ENCODE results near the gene PCDHGA8.
"Not testable (repeated sequence)": the region's sequence is repeated elsewhere in the genome, so short reads cannot be mapped to it uniquely, and the experiment has no call there.

Gene PCDHGA8

DNA sequence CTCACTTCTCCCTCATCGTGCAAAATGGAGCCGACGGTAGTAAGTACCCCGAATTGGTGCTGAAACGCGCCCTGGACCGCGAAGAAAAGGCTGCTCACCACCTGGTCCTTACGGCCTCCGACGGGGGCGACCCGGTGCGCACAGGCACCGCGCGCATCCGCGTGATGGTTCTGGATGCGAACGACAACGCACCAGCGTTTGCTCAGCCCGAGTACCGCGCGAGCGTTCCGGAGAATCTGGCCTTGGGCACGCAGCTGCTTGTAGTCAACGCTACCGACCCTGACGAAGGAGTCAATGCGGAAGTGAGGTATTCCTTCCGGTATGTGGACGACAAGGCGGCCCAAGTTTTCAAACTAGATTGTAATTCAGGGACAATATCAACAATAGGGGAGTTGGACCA, 38.9 kb downstream of the PCDHGA8 start:
- Histone ChIP-seq H3F3A (ENCODE audit: insufficient read depth, low read length) (no peaks in the 10 kb centered on the region), H3K4me2 (ENCODE audit: low read length) (peak overlapping the region; percentile 90), H3K27ac (ENCODE audit: low read depth, low read length, poor library complexity, severe bottlenecking) (no peak overlapping the region), H3K27me3 (ENCODE audit: insufficient read depth, low read length) (no peaks in the 10 kb centered on the region), H2AFZ (ENCODE audit: low read length) (no peak overlapping the region), H3K9me3 (ENCODE audit: low read length) (peaks cover 6% of the 10 kb centered on the region; the same call in 1 of the 2 replicates), H3K9me2 (ENCODE audit: low read depth, low read length) (no peaks in the 10 kb centered on the region), H3K4me3 (ENCODE audit: low read depth, low read length, poor library complexity, severe bottlenecking) (peak overlapping the region; percentile 74), H3K36me3 (ENCODE audit: insufficient read depth, low read length) (no peaks in the 10 kb centered on the region), H3K9ac (ENCODE audit: low read length) (peak overlapping the region; percentile 68; the same call in 1 of the 2 replicates), H3K79me2 (ENCODE audit: insufficient read depth, low read length) (no peaks in the 10 kb centered on the region), H3K4me1 (ENCODE audit: insufficient read depth, low read length, severe bottlenecking) (peaks cover 6% of the 10 kb centered on the region), H4K20me1 (ENCODE audit: insufficient read depth, low read length) (no peaks in the 10 kb centered on the region)
- no peak for TF ChIP-seq EZH2 (IDR thresholded peaks at IDR 0.05; ENCODE audit: borderline replicate concordance, low read length)
- TF ChIP-seq, protein P1, sequence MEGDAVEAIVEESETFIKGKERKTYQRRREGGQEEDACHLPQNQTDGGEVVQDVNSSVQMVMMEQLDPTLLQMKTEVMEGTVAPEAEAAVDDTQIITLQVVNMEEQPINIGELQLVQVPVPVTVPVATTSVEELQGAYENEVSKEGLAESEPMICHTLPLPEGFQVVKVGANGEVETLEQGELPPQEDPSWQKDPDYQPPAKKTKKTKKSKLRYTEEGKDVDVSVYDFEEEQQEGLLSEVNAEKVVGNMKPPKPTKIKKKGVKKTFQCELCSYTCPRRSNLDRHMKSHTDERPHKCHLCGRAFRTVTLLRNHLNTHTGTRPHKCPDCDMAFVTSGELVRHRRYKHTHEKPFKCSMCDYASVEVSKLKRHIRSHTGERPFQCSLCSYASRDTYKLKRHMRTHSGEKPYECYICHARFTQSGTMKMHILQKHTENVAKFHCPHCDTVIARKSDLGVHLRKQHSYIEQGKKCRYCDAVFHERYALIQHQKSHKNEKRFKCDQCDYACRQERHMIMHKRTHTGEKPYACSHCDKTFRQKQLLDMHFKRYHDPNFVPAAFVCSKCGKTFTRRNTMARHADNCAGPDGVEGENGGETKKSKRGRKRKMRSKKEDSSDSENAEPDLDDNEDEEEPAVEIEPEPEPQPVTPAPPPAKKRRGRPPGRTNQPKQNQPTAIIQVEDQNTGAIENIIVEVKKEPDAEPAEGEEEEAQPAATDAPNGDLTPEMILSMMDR (IDR thresholded peaks at IDR 0.05; ENCODE audit: low read length): no peak

DNA sequence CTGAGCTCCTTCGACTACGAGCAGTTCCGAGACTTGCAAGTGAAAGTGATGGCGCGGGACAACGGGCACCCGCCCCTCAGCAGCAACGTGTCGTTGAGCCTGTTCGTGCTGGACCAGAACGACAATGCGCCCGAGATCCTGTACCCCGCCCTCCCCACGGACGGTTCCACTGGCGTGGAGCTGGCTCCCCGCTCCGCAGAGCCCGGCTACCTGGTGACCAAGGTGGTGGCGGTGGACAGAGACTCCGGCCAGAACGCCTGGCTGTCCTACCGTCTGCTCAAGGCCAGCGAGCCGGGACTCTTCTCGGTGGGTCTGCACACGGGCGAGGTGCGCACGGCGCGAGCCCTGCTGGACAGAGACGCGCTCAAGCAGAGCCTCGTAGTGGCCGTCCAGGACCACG, 39.9 kb downstream of the PCDHGA8 start:
- not testable (repeated sequence) for H3K27me3 ChIP-seq (ENCODE audit: insufficient read depth, low read length); H3F3A ChIP-seq (ENCODE audit: insufficient read depth, low read length); H3K9ac ChIP-seq (ENCODE audit: low read length); H3K4me1 ChIP-seq (ENCODE audit: insufficient read depth, low read length, severe bottlenecking); H2AFZ ChIP-seq (ENCODE audit: low read length); H3K4me2 ChIP-seq (ENCODE audit: low read length); H3K9me3 ChIP-seq (ENCODE audit: low read length); H3K9me2 ChIP-seq (ENCODE audit: low read depth, low read length); H3K79me2 ChIP-seq (ENCODE audit: insufficient read depth, low read length); H3K4me3 ChIP-seq (ENCODE audit: low read depth, low read length, poor library complexity, severe bottlenecking); H4K20me1 ChIP-seq (ENCODE audit: insufficient read depth, low read length); H3K36me3 ChIP-seq (ENCODE audit: insufficient read depth, low read length); H3K27ac ChIP-seq (ENCODE audit: low read depth, low read length, poor library complexity, severe bottlenecking)

DNA sequence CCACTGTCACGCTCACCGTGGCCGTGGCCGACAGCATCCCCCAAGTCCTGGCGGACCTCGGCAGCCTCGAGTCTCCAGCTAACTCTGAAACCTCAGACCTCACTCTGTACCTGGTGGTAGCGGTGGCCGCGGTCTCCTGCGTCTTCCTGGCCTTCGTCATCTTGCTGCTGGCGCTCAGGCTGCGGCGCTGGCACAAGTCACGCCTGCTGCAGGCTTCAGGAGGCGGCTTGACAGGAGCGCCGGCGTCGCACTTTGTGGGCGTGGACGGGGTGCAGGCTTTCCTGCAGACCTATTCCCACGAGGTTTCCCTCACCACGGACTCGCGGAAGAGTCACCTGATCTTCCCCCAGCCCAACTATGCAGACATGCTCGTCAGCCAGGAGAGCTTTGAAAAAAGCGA, 40.3 kb downstream of the PCDHGA8 start:
- H3K27me3 ChIP-seq (ENCODE audit: insufficient read depth, low read length); H3F3A ChIP-seq (ENCODE audit: insufficient read depth, low read length); H3K4me3 ChIP-seq (ENCODE audit: low read depth, low read length, poor library complexity, severe bottlenecking); H3K36me3 ChIP-seq (ENCODE audit: insufficient read depth, low read length); H3K9ac ChIP-seq (ENCODE audit: low read length); H3K4me2 ChIP-seq (ENCODE audit: low read length); H2AFZ ChIP-seq (ENCODE audit: low read length); H4K20me1 ChIP-seq (ENCODE audit: insufficient read depth, low read length); H3K4me1 ChIP-seq (ENCODE audit: insufficient read depth, low read length, severe bottlenecking); H3K79me2 ChIP-seq (ENCODE audit: insufficient read depth, low read length); H3K27ac ChIP-seq (ENCODE audit: low read depth, low read length, poor library complexity, severe bottlenecking); H3K9me3 ChIP-seq (ENCODE audit: low read length); H3K9me2 ChIP-seq (ENCODE audit: low read depth, low read length): not testable (repeated sequence)

DNA sequence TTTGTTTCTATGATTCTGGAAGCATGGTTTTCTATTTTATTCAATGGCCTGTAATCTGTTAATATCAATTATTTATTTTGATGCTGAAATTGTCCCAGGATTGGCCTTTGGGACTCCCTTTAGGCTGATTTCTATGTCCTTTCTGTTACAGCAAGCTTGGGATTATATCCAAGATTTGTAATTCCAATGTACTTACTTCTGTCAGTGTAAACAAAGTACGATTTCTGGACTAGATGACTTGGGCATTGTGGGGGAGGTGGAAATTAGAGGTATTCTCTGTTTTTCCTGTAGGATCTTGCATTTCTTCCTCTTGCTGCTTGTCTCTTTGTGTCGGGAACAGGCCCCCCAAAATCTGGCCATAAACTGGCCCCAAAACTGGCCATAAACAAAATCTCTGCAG, 41.6 kb downstream of the PCDHGA8 start:
- H3K27ac ChIP-seq (ENCODE audit: low read depth, low read length, poor library complexity, severe bottlenecking): no peak overlapping the region
- no peak overlapping the region for H3K9ac ChIP-seq (ENCODE audit: low read length)
- H3K9me2 ChIP-seq (ENCODE audit: low read depth, low read length): no peaks in the 10 kb centered on the region
- H3K4me1 ChIP-seq (ENCODE audit: insufficient read depth, low read length, severe bottlenecking): peaks cover 6% of the 10 kb centered on the region
- no peaks in the 10 kb centered on the region for H4K20me1 ChIP-seq (ENCODE audit: insufficient read depth, low read length)
- no peak overlapping the region for H3K4me2 ChIP-seq (ENCODE audit: low read length)
- H3F3A ChIP-seq (ENCODE audit: insufficient read depth, low read length): no peaks in the 10 kb centered on the region
- H3K79me2 ChIP-seq (ENCODE audit: insufficient read depth, low read length): no peaks in the 10 kb centered on the region
- H3K27me3 ChIP-seq (ENCODE audit: insufficient read depth, low read length): no peaks in the 10 kb centered on the region
- no peak overlapping the region for H3K4me3 ChIP-seq (ENCODE audit: low read depth, low read length, poor library complexity, severe bottlenecking)
- TF ChIP-seq, protein P1 (IDR thresholded peaks at IDR 0.05; ENCODE audit: low read length): no peak
- H3K9me3 ChIP-seq (ENCODE audit: low read length): peaks cover 8% of the 10 kb centered on the region; the same call in 1 of the 2 replicates
- no peaks in the 10 kb centered on the region for H3K36me3 ChIP-seq (ENCODE audit: insufficient read depth, low read length)
- H2AFZ ChIP-seq (ENCODE audit: low read length): no peak overlapping the region

Data from OCI-LY1 (cell line).